ENCODE measurements around the gene LRMDA. TPM values are rescaled to one million over a fixed set of nuclear protein-coding genes. Genes with fewer than 3 reads are reported as not detected.
A peak's percentile ranks its signal among the peaks of the same experiment; 100 is the strongest.

The LRMDA gene
- total RNA-seq, 1 donor from 2014 or later = 4.5 TPM

GRCh38 chr10:75779276-75779675, 347.9 kb downstream of the LRMDA start:
- FAIRE-seq (no peak), DNase-seq (ENCODE audit: low spot score in 2 of 2) (no peak)

- DNase-seq (ENCODE audit: low spot score in 2 of 2) (no peak), FAIRE-seq (no peak)
These were observed 351.2 kb downstream of the LRMDA start for GRCh38 chr10:75782463-75783248.

- FAIRE-seq = no peak
- DNase-seq (ENCODE audit: low spot score in 2 of 2) = peak in 1 of 2 donors; percentile 23
These were observed 357.2 kb downstream of the LRMDA start for GRCh38 chr10:75788394-75789205.

- no peak for DNase-seq (ENCODE audit: low spot score in 2 of 2)
- no peak for FAIRE-seq
These were observed 362.4 kb downstream of the LRMDA start for GRCh38 chr10:75793848-75794247.

- FAIRE-seq = no peak
- no peak for DNase-seq (ENCODE audit: low spot score in 2 of 2)
These were observed 369.7 kb downstream of the LRMDA start for GRCh38 chr10:75801121-75801520.

- no peak for DNase-seq (ENCODE audit: low spot score in 2 of 2)
- no peak for FAIRE-seq
These were observed 370.2 kb downstream of the LRMDA start for GRCh38 chr10:75801661-75802060.

- no peak for DNase-seq (ENCODE audit: low spot score in 2 of 2)
- no peak for FAIRE-seq
These were observed 371.7 kb downstream of the LRMDA start for GRCh38 chr10:75803121-75803520.

- FAIRE-seq (no peak), DNase-seq (ENCODE audit: low spot score in 2 of 2) (no peak)
These were observed 372.6 kb downstream of the LRMDA start for GRCh38 chr10:75803816-75804552.

- FAIRE-seq = no peak
- no peak for DNase-seq (ENCODE audit: low spot score in 2 of 2)
These were observed 374.8 kb downstream of the LRMDA start for GRCh38 chr10:75806186-75806585.

GRCh38 chr10:75807456-75807855, 376.0 kb downstream of the LRMDA start:
- no peak for FAIRE-seq
- DNase-seq (ENCODE audit: low spot score in 2 of 2) = no peak

- no peak for DNase-seq (ENCODE audit: low spot score in 2 of 2)
- FAIRE-seq = no peak
These were observed 377.6 kb downstream of the LRMDA start for GRCh38 chr10:75809003-75809402.

- no peak for FAIRE-seq
- DNase-seq (ENCODE audit: low spot score in 2 of 2) = no peak
These were observed 382.6 kb downstream of the LRMDA start for GRCh38 chr10:75814014-75814413.

GRCh38 chr10:75815066-75815465, 383.6 kb downstream of the LRMDA start:
- no peak for DNase-seq (ENCODE audit: low spot score in 2 of 2)
- FAIRE-seq = no peak

GRCh38 chr10:75817198-75817597, 385.8 kb downstream of the LRMDA start:
- DNase-seq (ENCODE audit: low spot score in 2 of 2) = no peak
- FAIRE-seq = no peak

- DNase-seq (ENCODE audit: low spot score in 2 of 2) (no peak), FAIRE-seq (no peak)
These were observed 387.1 kb downstream of the LRMDA start for GRCh38 chr10:75818552-75818951.

GRCh38 chr10:75825235-75825634, 393.8 kb downstream of the LRMDA start:
- no peak for FAIRE-seq
- no peak for DNase-seq (ENCODE audit: low spot score in 2 of 2)

- no peak for DNase-seq (ENCODE audit: low spot score in 2 of 2)
- no peak for FAIRE-seq
These were observed 394.2 kb downstream of the LRMDA start for GRCh38 chr10:75825661-75826060.

GRCh38 chr10:75826846-75827245, 395.4 kb downstream of the LRMDA start:
- no peak for FAIRE-seq
- no peak for DNase-seq (ENCODE audit: low spot score in 2 of 2)

- DNase-seq (ENCODE audit: low spot score in 2 of 2) = no peak
- no peak for FAIRE-seq
These were observed 396.2 kb downstream of the LRMDA start for GRCh38 chr10:75827587-75828021.

GRCh38 chr10:75828413-75828812, 397.0 kb downstream of the LRMDA start:
- no peak for DNase-seq (ENCODE audit: low spot score in 2 of 2)
- FAIRE-seq = no peak

- FAIRE-seq = no peak
These were observed 404.6 kb downstream of the LRMDA start for GRCh38 chr10:75836064-75836463.

More at GRCh38 chr10:75836064-75836463, 404.6 kb downstream of the LRMDA start:
- DNase-seq (ENCODE audit: low spot score in 2 of 2) = no peak
